Posterior cingulate gyrus (tissue), 11 donors: ENCODE measurements around the gene NHSL1.

Source experiments
- DNase-seq, 10 donors: peaks; one replicate each; pipeline versions ENCODE4 v3.0.0 to v3.0.0-alpha.2; 2020 to 2021; ENCODE audit warnings: mixed read lengths in 3 of 10
- intact Hi-C: fragments of 100-400 bp; cut with DNase I; formaldehyde crosslinking; loops from one replicate; pipeline ENCODE4 v1.15.1; 2023

Gene NHSL1

GRCh38 chr6:138410972-138411880 lies 88.1 kb downstream of the NHSL1 start:
- no peak for DNase-seq
- intact Hi-C loops, result no loop called here

- DNase-seq, result no peak
- intact Hi-C loops, result no loop called here
Observed at GRCh38 chr6:138410048-138410735, 89.1 kb downstream of the NHSL1 start.

- DNase-seq, result no peak
- intact Hi-C loops, result loop anchor here (5.0 kb wide), 1 partner anchor 284 kb away; no protein-coding TSS in a partner anchor
Observed at GRCh38 chr6:138406443-138406842, 92.9 kb downstream of the NHSL1 start.

- DNase-seq, result no peak
- intact Hi-C loops, result loop anchor here (5.0 kb wide), 1 partner anchor 284 kb away; no protein-coding TSS in a partner anchor
Observed at GRCh38 chr6:138405816-138406413, 93.4 kb downstream of the NHSL1 start.

GRCh38 chr6:138404666-138405337 lies 94.5 kb downstream of the NHSL1 start:
- intact Hi-C loops, result loop anchor here (5.0 kb wide), 1 partner anchor 283 kb away; no protein-coding TSS in a partner anchor
- DNase-seq, result peak in 3 of 10 donors; percentile 16 to 86 (median 64)

GRCh38 chr6:138403801-138404665 lies 95.3 kb downstream of the NHSL1 start, which contains the start of gene HEBP2:
TSS of gene HEBP2 (plus strand) at chr6:138404223. CDS start at chr6:138404496, 273 bp downstream.
- intact Hi-C loops, result no loop called here
- peak; percentile 45 to 94 (median 74) for DNase-seq

GRCh38 chr6:138403324-138403800 lies 95.9 kb downstream of the NHSL1 start:
- peak in 8 of 10 donors; percentile 10 to 86 (median 34) for DNase-seq
- intact Hi-C loops, result no loop called here

- intact Hi-C loops, result no loop called here
- DNase-seq, result no peak
Observed at GRCh38 chr6:138402838-138403187, 96.5 kb downstream of the NHSL1 start.

- DNase-seq, result no peak
- intact Hi-C loops, result no loop called here
Observed at GRCh38 chr6:138401960-138402837, 97.1 kb downstream of the NHSL1 start.

- intact Hi-C loops, result no loop called here
- no peak for DNase-seq
Observed at GRCh38 chr6:138400326-138400725, 99.0 kb downstream of the NHSL1 start.

- no peak for DNase-seq
- intact Hi-C loops, result no loop called here
Observed at GRCh38 chr6:138397128-138398122, 101.9 kb downstream of the NHSL1 start.

GRCh38 chr6:138396709-138397108 lies 102.6 kb downstream of the NHSL1 start:
- intact Hi-C loops, result no loop called here
- DNase-seq, result no peak

GRCh38 chr6:138393871-138394783 lies 105.2 kb downstream of the NHSL1 start:
- no peak for DNase-seq
- intact Hi-C loops, result no loop called here

- intact Hi-C loops, result no loop called here
- DNase-seq, result no peak
Observed at GRCh38 chr6:138389551-138389950, 109.7 kb downstream of the NHSL1 start.

- intact Hi-C loops, result no loop called here
- DNase-seq, result no peak
Observed at GRCh38 chr6:138387577-138388368, 111.5 kb downstream of the NHSL1 start.
